ENCODE data around the gene HEPHL1.
"Not testable (repeated sequence)": the region's sequence is repeated elsewhere in the genome, so short reads cannot be mapped to it uniquely, and the experiment has no call there.

HEPHL1 gene, protein sequence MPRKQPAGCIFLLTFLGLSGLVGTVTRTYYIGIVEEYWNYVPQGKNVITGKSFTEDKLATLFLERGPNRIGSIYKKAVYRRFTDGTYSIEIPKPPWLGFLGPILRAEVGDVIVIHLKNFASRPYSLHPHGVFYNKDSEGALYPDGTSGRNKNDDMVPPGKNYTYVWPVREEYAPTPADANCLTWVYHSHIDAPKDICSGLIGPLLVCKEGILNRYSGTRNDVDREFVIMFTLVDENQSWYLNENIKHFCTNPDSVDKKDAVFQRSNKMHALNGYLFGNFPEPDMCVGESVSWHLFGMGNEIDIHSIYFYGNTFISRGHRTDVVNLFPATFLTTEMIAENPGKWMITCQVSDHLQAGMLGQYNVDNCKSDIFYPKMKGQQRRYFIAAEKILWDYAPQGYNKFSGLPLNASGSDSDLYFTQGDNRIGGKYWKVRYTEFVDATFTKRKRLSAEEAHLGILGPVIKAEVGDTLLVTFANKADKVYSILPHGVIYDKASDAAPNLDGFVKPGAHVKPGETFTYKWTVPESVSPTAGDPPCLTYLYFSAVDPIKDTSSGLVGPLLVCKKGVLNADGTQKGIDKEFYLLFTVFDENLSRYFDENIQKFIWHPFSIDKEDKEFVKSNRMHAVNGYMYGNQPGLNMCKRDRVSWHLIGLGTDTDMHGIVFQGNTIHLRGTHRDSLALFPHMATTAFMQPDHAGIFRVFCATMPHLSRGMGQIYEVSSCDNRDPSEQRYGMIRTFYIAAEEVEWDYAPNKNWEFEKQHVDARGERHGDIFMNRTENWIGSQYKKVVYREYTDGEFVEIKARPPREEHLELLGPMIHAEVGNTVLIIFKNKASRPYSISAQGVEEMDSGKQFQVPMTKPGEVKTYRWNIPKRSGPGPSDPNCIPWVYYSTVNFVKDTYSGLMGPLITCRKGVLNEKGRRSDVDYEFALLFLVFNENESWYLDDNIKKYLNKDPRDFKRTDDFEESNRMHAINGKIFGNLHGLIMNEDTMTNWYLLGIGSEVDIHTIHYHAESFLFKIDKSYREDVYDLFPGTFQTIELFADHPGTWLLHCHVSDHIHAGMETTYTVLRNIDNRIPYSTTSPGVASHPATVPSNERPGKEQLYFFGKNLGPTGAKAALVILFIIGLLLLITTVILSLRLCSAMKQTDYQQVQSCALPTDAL

DNA sequence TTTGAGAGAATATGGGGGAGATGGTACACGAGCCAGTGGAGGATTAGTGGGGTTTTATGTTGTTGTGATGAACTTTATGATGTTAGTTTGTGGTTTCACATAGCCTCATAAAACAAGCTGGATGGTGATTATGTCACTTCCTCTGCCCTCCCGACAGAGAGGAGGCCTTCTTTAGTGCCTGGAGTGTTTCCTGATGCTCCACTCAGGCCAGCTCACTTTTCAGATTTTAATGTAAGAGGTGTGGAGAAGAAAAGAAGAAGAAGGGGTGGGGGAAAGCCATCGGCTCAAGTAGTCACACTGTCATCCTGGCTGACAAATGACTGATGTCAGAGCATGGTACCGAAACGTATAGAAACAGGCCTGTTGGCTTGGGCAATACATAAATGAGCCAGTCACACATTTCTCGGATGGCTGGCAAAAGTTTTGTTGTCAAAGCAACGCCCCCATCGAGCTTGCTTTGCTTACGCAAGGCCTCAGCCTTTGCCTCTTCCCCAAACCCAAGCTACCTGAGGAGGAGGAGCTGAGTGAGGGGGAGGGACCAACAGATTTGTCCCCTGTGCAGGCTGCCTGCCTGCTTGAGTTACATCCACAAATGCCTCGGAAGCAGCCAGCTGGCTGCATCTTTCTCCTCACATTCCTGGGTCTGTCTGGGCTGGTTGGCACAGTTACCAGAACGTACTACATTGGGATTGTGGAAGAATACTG is at the start of gene HEPHL1:
HEPHL1 (plus strand) TSS at position 578 of the 705 bp plus-strand sequence; CDS start at position 593, 15 bp downstream.
- no peak for DNase-seq

DNA sequence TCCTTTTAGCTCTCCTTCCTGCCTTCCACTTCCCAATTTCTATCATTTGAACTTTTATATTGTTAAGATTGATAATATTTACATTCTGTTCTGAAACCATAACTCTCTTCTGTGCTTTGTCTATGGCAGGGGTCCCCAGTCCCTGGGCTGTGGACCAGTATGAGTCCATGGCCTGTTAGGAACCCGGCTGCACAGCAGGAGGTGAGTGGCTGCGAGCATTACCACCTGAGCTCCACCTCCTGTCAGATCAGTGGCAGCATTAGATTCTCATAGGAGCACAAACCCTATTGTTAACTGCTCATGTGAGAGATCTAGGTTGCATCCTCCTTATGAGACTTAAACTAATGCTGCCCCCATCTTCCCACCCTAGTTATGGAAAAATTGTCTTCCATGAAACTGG is 48.4 kb upstream of the HEPHL1 start:
- no peak for DNase-seq

DNA sequence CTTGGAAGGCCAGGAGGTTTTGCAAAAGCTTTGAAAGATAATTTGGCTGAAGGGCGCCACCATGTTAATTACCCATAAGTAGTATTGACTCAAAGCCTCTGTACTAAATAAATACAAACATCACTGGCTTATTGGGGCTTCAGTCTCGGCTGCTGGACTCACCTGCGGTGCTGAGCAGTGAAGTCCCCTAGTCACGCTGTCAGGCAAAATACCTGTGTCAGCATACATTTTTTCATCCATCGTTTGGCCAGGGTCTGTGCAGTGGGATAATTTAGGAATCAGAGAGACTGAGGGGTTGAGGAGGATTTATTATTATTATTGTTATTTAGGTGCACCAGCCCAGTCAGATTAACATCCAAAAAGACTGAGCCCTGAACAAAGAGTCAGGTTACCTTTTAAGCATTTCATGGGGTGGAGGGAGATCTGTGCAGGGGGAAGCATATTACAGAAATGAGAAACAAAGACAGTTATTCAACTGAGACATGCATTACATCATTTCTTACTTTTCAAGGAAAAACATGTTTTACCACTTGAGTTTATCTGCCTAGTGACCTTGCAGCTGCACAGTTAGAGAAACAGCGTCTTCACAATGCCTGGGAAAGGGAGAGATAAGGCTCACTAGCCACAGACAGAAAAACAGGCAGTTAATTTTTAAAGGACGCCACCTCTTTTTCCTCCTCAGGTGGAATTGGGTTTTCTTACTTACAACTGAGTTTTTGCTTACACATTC is 47.7 kb upstream of the HEPHL1 start:
- DNase-seq = not testable (repeated sequence)

DNA sequence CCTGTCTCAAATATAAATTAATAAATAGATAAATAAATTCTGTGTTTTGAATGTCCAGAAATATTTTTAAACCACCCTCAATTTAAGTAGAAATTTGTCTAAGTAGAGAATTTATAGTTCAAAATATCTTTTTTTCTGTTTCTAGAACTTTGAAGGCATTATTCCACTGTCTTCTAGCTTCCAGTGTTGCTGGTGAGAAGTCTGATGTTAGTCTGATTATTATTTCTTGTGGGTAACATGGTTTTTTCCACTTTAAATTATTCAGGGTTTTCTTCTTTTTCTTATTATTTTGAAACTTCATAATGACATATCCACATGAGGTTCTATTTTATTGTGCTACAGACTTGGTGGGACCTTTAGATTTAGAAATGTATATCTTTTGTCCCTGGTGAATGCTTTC is 46.4 kb upstream of the HEPHL1 start:
- no peak for DNase-seq

DNA sequence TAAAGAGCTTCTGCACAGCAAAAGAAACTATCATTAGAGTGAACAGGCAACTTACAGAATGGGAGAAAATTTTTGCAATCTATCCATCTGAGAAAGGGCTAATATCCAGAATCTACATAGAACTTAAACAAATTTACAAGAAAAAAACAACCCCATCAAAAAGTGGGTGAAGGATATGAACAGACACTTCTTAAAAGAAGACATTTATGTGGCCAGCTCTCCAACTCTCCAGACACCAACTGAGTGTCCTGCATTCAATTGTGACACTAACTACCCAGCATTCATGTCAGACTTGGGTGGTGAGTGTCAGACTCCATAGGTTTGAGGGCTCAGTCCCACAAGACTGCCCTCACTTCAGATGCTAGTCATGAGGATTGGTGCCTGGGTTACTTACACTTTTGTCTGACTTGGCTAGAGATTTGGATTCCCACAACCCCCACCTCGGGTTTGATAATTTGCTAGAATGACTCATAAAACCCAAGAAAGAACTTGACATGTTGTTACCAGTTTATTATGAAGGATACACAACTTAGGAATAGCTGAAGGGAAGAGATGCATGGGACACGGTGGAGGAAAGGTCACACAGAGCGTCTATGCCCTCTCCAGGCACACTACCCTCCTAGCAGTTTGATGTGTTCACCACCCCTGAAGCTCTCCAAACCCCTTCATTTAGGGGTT is 44.4 kb upstream of the HEPHL1 start:
- DNase-seq = not testable (repeated sequence)

DNA sequence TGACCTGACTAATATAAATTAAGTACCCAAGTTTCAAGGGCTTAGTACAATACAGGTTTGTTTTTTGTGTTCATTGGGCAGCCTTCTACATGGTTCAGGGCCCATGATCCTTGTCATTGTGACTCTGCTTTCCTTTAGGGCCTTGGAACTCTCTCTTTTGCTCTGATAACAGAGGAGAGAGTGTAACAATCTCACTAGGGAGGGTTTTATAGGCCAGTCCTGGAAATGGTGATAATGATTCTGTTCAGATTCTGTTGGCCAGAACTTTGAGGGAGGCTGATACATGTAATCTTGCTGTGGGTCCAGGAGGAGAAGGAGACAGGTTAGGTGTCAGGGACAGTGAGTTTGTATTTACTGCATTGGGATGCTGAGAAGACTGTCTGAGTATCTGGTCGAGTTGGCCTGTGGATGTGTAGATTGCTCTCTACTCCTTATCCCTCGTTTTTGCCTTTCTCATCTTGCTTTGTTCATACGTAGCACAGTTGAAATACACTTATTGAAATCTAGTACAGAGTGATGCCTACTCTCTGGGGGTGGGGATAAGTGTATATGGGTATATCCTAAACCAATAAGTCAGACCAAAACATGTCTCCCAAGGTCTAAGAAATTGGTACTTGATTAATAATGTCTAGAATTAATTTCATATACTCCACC is 37.5 kb upstream of the HEPHL1 start:
- no peak for DNase-seq

DNA sequence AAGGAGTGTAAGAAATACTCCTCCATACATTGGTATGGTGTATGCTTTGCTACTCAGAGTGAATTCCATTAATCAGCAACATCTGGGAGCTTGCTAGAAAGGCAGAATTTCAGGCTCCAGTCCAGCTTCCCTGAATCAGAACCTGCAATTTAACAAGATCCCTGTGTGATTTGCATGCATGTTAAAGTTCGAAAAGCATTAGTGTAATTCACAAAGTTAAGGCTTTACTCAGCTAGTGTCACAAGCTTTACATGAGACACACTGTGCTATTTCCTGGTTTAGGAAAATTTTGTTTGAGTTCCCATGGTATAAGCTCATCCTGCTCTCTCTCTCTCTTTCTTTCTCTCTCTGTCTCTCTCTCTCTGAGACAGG is 37.0 kb upstream of the HEPHL1 start:
- DNase-seq = no peak

DNA sequence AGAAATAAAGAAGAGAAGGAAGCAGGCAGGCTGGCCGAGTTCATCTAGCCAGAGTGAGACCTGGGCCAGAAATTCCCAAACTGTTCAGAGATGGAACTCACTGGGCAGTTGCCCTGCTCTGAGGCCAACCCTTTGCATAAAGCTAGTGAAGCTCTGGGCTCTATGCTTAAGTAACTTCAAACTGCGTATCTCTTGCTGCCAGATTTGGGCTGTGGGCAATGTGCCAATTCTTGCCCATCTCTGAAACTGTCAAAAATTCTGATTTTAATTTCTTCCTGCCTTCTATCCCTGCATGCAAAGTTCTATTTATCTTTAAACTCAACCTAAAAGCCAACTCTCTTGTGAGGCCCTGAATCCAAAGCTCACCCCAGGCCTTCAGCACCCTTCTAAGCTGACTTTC is 36.2 kb upstream of the HEPHL1 start:
- no peak for DNase-seq

DNA sequence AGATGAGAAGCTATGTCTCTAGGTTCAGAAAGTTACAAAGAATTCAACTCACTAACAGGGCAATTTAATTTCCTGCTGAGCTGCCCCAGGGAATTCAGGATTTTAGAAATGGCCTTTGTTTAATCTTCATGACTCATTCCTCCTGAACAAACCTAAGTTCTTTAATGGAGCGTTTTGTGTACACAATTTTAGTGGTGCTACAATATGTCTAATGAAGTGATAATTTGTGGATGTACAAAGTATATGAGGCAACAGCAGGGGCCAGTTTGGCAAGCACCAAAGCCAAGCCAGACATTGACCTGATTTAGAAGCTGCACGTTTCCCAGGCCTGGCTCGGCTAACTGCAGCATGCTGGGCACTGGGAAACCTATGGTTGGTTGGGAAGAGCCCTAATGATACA is 34.4 kb upstream of the HEPHL1 start:
- DNase-seq = no peak

DNA sequence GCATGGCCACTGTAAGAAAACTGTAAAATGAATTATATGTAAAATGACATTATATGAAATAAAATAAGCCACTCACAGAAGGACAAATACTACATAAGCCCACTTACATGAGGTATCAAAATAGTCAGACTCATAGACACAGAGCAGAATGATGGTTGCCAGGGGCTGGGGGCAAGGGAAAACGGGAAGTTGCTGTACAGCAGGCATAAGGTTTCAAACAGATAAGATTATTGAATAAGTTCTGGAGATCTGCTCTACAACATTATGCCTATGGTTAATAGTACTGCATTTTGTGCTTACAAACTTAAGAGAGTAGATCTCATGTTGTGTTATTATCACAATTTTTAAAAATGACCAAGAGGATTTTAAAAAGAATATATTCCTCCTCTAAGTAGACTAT is 32.7 kb upstream of the HEPHL1 start:
- no peak for DNase-seq

DNA sequence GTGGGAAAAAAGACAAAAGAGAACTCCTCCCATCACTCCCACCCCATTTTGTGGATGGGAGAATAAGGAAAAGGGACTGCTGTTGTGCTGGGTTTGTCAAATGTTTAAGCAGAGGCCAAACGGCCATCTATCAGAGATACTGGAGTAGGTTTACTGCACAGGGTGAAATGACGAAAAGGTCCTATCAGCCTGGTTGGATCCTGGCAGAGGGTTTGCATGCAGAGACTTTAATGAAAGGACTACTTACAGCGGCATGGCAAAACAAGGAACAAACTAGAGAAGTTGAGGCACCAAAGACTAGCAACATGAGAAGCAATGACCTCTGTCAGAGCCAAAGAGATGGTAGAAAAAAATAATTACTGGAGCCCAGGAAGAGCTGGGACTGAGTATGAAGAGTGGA is 32.2 kb upstream of the HEPHL1 start:
- no peak for DNase-seq

DNA sequence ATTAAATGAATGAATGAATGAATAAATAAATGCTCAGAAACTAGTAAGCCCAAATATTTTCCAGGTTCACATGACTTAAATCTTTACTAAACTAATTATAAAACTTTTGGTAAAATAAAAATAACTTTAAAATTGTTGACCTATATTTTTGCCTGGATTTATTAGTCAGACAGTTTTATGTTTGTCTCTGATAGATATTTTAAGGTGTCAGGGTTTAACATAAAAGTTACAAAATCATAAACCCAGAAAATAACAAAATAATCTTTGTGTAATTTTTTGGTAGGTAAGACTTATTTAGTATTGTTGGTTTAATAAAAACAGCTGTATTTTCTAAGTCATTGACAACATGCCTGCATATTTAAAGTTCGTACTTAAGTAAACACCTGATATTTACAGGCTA is 27.4 kb upstream of the HEPHL1 start:
- DNase-seq = no peak

DNA sequence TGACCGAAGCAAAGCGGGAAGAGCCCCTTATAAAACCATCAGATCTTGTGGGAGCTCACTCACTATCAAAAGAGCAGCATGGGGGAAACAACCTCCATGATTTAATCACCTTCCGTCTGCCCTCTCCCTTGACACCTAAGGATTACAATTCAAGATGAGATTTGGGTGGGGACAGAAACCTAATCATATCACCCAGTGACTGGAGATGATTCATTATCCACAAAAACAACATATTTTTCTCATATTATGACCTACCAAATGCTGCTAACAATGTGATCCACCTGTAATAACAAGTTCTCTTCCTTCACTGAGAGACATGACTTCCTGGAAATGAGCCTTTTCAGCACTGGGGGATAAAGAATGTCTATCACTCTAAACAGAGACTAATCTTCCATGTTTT is 23.4 kb upstream of the HEPHL1 start:
- DNase-seq = no peak

DNA sequence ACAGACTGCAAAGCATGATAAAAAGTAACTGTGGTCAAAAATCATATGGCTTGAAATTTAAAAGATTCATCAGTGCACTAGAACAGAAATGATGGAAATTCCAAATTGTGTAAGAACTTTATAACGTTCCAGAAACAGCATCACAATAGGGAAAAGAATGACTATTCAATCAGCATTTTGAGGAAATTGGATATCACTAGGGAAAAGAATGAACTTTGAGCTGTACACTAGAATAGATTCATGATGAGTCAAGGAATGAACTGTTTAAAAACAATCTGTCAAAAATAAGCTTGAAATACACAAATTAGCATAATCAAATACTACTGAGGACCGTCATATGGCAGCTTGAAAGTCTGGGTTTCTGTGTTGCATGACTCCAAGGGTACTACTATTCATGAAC is 20.5 kb upstream of the HEPHL1 start:
- DNase-seq = no peak

DNA sequence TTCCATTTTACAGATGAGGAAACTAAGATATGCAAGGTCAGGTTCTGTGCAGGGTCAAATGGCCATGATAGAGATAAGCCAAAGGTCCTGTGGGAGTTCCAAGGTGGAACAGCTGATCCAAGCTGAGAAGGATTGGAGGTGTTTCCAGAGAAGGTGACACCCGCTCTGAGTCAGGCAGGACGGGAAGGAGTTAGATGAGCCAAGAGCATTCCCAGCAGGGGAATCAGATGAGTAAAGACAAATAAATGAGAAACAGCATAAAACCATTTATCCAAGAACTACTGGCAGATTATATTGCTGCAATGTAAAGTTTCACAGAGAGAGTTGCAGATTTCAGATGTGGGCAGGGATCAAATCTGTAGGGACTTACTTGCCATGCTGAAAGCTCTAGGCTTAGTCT is 18.9 kb upstream of the HEPHL1 start:
- no peak for DNase-seq

DNA sequence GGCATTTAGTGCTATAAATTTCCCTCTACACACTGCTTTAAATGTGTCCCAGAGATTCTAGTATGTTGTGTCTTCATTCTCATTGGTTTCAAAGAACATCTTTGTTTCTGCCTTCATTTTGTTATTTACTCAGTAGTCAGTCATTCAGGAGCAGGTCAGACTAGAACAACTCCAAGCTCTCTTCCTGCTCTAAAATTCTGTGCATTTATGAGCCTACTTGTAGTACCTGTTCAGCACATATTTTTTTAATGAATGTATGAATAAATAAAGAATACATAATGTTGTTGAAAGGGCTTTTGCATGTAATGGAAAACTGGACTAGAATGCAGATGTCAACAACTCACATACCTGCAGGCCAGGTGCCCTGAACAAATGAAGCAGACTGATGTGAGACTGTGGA is 13.7 kb upstream of the HEPHL1 start:
- no peak for DNase-seq

DNA sequence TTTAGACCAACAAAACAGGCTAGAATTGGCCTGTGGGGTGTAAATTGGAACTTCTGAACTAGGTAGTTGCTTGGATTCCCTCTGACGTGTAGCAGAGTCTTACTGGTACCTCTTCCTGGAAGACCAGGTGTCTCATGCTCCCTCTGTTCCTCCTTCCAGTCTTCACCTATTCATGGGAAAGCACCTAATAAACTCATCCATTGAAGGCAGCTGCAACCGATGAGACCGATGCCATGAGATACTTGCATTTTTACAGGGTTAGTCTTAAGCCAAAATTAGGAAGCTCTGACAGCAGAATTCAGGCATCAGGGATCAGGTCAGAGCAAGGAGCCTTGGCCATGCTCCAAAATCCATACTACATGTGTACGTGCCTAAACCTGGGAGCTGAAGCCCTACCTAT is 13.2 kb upstream of the HEPHL1 start:
- DNase-seq = no peak

DNA sequence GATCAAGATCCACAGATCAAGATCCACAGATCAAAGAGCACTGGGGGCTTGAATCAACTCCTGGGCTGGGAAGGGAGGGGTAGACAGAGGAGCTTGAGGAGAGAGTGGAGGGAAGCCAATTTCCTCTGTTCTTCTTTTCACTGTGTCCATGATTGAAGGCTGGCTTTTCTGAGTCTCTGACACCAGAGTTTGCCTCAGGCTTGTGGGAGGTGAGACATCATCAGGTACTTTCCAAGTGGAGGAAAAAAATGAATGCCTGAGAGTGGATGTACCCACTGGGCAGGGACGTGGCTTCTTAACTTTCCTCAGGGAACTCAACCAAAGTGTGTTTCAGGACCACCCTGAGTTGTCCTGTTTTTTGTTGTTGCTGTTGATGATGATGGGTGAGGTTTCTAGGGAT is 11.0 kb upstream of the HEPHL1 start:
- no peak for DNase-seq

DNA sequence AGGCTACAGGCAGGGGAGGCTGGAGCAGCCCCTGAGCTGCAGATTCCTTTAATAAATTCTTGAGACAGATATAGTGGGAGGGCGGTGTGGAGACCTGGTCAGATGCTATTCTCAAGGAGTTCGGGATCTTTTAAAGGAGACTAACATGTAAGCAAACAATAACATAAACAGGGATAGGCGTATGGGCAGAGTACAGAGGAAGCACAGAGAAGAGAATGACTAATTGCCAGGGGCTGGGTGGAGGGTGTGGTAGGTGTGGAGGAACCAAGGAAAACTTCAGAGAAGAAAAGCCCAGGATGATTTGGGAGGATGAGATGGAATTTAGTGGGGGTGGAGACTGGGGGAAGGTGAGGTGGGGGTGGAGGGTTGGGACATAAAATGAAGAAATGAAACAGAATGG is 9.7 kb upstream of the HEPHL1 start:
- no peak for DNase-seq

DNA sequence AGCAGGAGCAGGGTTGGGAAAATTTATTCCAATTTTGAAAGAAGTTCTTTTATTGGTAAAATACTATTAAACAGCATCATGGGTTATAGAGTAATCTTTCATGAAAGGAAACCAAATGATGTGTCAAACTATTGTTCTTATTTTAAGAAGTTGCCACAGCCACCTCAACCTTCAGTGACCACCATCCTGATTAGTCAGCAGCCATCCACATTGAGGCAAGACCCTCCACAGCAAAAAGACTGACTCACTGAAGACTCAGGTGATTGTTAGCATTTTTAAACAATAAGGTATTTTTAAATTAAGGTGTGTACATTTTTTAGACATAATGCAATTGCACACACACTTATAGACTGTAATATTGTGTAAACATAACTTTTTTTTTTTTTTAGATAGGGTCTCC is 3.7 kb upstream of the HEPHL1 start:
- no peak for DNase-seq

DNA sequence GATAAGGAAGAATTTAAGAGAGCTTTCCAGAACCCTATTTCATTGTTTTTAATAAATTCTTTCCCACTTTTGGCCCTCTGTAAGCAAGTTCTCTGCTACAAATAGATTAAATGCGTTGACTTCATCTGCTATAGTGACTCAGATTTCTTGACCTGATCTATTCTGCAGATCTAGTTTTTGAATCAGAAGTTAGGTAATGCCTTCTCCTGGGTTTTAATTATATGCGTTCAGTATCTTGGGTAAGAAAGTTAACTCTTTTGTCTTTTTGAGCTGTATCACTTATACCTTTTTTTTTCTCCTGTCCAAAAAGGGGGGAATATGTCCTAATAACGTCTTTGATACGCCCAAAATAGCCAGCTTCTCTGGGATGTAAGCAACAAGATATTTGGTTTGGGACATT is 2.4 kb upstream of the HEPHL1 start:
- no peak for DNase-seq
